Testis (tissue), 3 donors: ENCODE measurements around the gene ARPC3. TPM values are rescaled to one million over a fixed set of nuclear protein-coding genes. Genes with fewer than 3 reads are reported as not detected.
"Not testable (repeated sequence)": the region's sequence is repeated elsewhere in the genome, so short reads cannot be mapped to it uniquely, and the experiment has no call there.

ENCODE experiments used
- DNase-seq: peaks from one replicate; pipeline ENCODE4 v3.0.0-alpha.2; 2019
- H3K27ac ChIP-seq, 2 donors: fragments of 200-600 bp; sonication (generic); one replicate each; pipeline ENCODE4 v1.5.1; 2019
- H3K27me3 ChIP-seq: fragments of 200-600 bp; sonication (generic); one replicate; pipeline ENCODE4 v1.5.1; 2019
- H3K36me3 ChIP-seq: fragments of 200-600 bp; sonication (generic); one replicate; pipeline ENCODE4 v1.5.1; 2017; ENCODE audit warnings: low read depth; ENCODE audit errors: missing control alignments
- H3K4me1 ChIP-seq: fragments of 200-600 bp; sonication (generic); one replicate; pipeline ENCODE4 v1.5.1; 2019
- H3K4me3 ChIP-seq, 2 donors: fragments of 200-600 bp; sonication (generic); one replicate each; pipeline ENCODE4 v1.5.1; 2017 to 2019
- H3K9me3 ChIP-seq: fragments of 200-600 bp; sonication (generic); one replicate; pipeline ENCODE4 v1.5.1; 2017
- CTCF ChIP-seq, 3 experiments: fragments of 450-650 bp in 2 of 3; fragments of 200-600 bp in 1 of 3; sonication (generic) in 1 of 3; IDR thresholded peaks; one replicate each; pipeline ENCODE4 v1.5.1; 2016 to 2019; ENCODE audit warnings: antibody characterized with exemption in 3 of 3, mild to moderate bottlenecking in 2 of 3, moderate library complexity in 1 of 3
- POLR2A ChIP-seq: fragments of 450-650 bp; IDR thresholded peaks from one replicate; pipeline ENCODE4 v1.6.1; 2017; ENCODE audit warnings: antibody characterized with exemption, mild to moderate bottlenecking, moderate library complexity
- WGBS, 2 donors: methylation state at CpG; one replicate each; pipeline ENCODE4 v1.1.5; 2018; 5-methylcytosine and 5-hydroxymethylcytosine counted together
- intact Hi-C: fragments of 100-400 bp; cut with DNase I; formaldehyde crosslinking; loops from one replicate; pipeline ENCODE4 v1.15.1; 2023; ENCODE audit warnings: low total_unique reads
- polyA plus RNA-seq: library from polyadenylated mRNA; stranded (reverse); fragments of 350-450 nt; fragmentation: Illumina TruSeq; extraction: RNeasy Lipid Tissue Mini Kit (QIAGEN cat#74804); gene quantifications from one replicate; pipeline ENCODE4 v1.2.3, GENCODE V29; 2014; ENCODE audit warnings: low read depth, low replicate concordance; ENCODE audit not compliant: insufficient read depth
- total RNA-seq, 2 donors: library from RNA; depleted of rRNA; stranded (reverse); fragments of >200 nt; gene quantifications; one replicate each; pipeline ENCODE4 v1.2.3, GENCODE V29; 2016

The ARPC3 gene
- total and polyA plus RNA-seq, 3 donors from 2014 or later: 216 to 270 (median 244) TPM

GRCh38 chr12:110431957-110432587 is 18.1 kb downstream of the ARPC3 start:
- Histone ChIP-seq H3K36me3 (no peaks in the 10 kb centered on the region), H3K27me3 (no peaks in the 10 kb centered on the region), H3K9me3 (no peaks in the 10 kb centered on the region), H3K27ac (peak overlapping the region; percentile 59 to 68), H3K4me3 (peak overlapping the region; percentile 56 to 64), H3K4me1 (no peaks in the 10 kb centered on the region)
- intact Hi-C loops: loop anchor here (10.0 kb wide), 1 partner anchor 327 kb away; no protein-coding TSS in a partner anchor
- WGBS, 2 donors: 63 to 80% methylated on average over 11 to 12 of the region's 12 CpGs
- no peak for DNase-seq
- TF ChIP-seq POLR2A (no peak), CTCF (IDR thresholded peaks at IDR 0.05) (no peak)

GRCh38 chr12:110429676-110430075 is 20.5 kb downstream of the ARPC3 start:
- WGBS, 2 donors: 70 to 75% methylated on average over 8 to 15 of the region's 15 CpGs
- not testable (repeated sequence) for H3K4me3 ChIP-seq, H3K9me3 ChIP-seq, H3K27me3 ChIP-seq, H3K4me1 ChIP-seq, H3K27ac ChIP-seq, DNase-seq, H3K36me3 ChIP-seq
- intact Hi-C loops: loop anchor here (10.0 kb wide), 1 partner anchor 325 kb away; no protein-coding TSS in a partner anchor

GRCh38 chr12:110426406-110426805 is 23.7 kb downstream of the ARPC3 start:
- Histone ChIP-seq H3K27me3 (no peaks in the 10 kb centered on the region), H3K4me1 (peaks cover 8% of the 10 kb centered on the region), H3K9me3 (no peaks in the 10 kb centered on the region), H3K27ac (no peak overlapping the region), H3K36me3 (no peaks in the 10 kb centered on the region), H3K4me3 (no peak overlapping the region)
- intact Hi-C loops: no loop called here
- no peak for TF ChIP-seq POLR2A
- no peak for TF ChIP-seq CTCF (IDR thresholded peaks at IDR 0.05)
- whole genome bisulfite sequencing, 2 donors: 50 to 52% methylated on average over 3 of the region's 3 CpGs
- no peak for DNase-seq

GRCh38 chr12:110424237-110424636 is 25.9 kb downstream of the ARPC3 start:
- WGBS, 2 donors: 82 to 87% methylated on average over 3 of the region's 3 CpGs
- DNase-seq: no peak
- no peak overlapping the region for H3K4me3 ChIP-seq
- H3K27me3 ChIP-seq: no peaks in the 10 kb centered on the region
- no peak overlapping the region for H3K27ac ChIP-seq
- intact Hi-C loops: no loop called here
- H3K9me3 ChIP-seq: no peaks in the 10 kb centered on the region
- TF ChIP-seq CTCF (IDR thresholded peaks at IDR 0.05): no peak
- TF ChIP-seq POLR2A: no peak
- H3K36me3 ChIP-seq: no peaks in the 10 kb centered on the region
- peaks cover 15% of the 10 kb centered on the region for H3K4me1 ChIP-seq

GRCh38 chr12:110421701-110422100 is 28.4 kb downstream of the ARPC3 start:
- Histone ChIP-seq H3K27ac (peak overlapping the region in 1 of 2 donors; percentile 60), H3K4me3 (no peak overlapping the region), H3K9me3 (no peaks in the 10 kb centered on the region), H3K27me3 (no peaks in the 10 kb centered on the region), H3K4me1 (peaks cover 15% of the 10 kb centered on the region), H3K36me3 (no peaks in the 10 kb centered on the region)
- intact Hi-C loops: no loop called here
- DNase-seq: no peak
- TF ChIP-seq POLR2A: no peak
- TF ChIP-seq CTCF (IDR thresholded peaks at IDR 0.05): no peak
- WGBS, 2 donors: 54 to 62% methylated on average over 4 of the region's 4 CpGs
